NCI-H2227 treated with DMSO at 0.1 percent for 48 hours (cell line): ENCODE measurements around the gene COG4.

ENCODE experiments used
- DNase-seq: peaks from one replicate; lab custom pipeline; 2025; lab: John Stamatoyannopoulos, UW

COG4 gene

GRCh38 chr16:70480127-70481105 lies 42.9 kb downstream of the COG4 start:
- DNase-seq: no peak

DNA sequence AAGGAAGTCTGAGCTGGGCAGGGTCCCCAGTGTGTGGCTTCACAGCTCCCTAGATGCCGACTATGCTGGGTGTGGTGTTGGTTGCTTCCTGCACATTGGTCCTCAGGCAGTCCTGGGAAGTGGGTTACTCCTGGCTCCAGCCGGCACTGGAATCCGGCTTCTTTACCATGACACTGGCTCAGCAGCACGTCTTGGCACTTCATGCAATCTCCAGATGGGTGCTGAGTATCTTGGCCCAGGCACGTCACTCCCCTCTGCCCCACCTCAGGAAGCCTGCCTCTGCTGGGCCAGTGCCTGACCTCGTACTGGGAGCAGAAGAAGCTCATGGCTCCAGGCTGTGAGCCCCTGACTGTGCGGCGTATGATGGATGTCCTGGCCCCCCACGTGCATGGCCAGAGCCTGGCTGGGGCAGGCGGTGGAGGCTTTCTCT lies 44.4 kb downstream of the COG4 start:
- no peak for DNase-seq

- no peak for DNase-seq
Measured at GRCh38 chr16:70478169-70478568, 45.2 kb downstream of the COG4 start.

DNA sequence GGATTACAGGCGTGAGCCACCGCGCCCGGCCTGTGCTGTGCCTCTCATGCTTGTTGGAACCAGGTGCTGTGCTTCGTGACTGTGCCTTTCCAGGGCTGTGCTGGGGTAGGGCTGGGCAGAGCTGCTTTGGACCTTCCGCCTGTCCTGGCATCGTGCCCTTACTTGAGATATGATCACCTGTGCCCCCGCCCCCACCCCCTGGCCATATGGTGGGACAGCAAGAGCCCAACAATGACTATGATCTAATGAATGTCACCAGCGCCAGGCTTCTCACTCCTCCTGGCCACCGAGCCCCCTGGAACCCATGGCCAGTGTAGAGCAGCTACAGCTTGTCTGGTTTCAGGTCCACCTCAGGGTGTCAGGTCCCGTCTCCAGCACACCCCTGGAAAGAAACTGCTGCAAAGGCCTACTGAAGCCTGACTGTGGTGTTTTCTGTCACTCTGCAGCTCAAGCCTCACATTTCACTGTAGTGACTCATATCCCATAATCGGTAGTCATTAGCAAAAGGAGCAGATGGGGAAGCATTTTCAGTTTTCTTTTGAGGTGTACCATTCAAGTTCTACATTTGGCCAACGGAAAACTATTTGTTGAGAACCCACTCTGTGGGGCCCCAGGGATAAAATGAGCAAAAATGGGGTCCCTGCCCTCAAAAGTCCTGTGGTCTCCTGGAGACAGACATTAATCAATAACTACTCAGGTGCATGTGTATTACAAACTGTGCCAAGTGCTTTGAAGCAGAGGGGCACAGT lies 46.9 kb downstream of the COG4 start:
- no peak for DNase-seq

DNA sequence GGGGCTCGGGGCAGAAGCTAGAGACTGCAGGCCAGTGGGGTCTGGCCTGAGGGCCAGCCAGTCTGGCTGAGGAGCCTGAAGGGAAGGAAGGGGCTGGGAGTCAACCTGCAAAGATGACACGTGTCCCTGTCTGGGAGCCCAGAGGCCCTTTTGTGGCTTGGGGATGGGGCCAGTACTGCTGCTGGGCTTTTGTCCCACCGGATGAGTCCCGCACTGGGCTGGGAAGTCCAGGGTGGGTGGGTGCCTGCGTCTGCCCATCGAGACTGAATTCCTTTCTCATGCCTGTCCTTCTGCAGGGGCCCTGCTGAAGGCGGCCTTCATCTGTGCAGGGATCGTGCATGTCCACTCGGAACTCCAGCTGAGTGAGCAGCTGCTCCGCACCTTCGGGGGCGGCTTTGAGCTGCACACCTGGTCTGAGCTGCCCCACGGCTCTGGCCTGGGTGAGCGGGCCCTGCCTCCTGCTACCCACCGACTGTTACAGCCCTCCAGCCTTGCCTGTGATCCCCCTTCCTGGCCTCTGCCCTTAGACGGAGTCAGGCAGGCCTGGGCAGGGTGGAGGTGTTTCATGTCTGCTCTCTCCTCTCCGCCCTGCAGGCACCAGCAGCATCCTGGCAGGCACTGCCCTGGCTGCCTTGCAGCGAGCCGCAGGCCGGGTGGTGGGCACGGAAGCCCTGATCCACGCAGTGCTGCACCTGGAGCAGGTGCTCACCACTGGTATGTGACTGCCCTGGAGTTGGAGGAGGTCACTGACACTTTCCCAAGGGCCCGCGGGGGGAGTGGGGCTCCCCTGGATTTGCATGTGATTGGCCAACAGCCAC lies 48.1 kb downstream of the COG4 start:
- DNase-seq: no peak

GRCh38 chr16:70474320-70475053 lies 48.9 kb downstream of the COG4 start:
- DNase-seq: no peak

DNA sequence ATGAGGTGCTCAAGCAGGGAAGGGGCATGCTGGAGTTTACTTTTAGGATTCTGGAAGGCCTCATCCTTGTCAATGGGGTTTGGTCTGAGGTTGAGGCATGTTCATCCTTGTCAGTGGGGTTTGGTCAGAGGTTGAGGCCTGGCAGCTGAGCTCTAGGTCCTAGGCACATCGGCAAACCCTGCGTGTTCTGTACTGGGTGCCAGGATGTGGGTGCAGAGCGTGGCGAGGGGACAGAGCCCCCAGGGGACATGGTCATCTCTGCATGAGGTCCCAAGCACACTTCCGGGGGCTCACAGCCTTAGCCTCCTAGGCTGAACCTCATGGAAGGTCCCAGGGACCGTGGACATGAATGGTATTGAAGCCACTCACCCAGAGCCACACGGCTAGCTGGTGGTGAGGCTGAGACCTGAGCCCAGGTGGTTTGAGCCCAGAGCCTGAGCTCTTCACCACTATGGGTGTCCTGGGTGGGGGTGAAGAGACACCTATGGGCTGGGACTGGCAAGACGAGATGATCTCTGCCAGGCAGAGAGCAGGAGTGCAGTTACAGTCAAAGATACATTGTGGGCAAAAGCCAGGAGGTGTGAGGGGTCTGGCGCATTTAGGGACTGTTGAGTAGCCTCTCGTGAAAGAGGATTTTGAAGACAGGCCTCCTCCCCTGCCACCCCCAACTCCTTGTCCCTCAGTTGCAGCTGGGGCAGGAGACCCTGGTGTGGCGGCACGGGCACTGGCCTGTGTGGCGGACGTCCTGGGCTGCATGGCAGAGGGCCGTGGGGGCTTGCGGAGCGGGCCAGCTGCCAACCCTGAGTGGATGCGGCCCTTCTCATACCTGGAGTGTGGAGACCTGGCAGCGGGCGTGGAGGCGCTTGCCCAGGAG lies 49.7 kb downstream of the COG4 start:
- no peak for DNase-seq

- no peak for DNase-seq
Measured at GRCh38 chr16:70472786-70473433, 50.4 kb downstream of the COG4 start.

DNA sequence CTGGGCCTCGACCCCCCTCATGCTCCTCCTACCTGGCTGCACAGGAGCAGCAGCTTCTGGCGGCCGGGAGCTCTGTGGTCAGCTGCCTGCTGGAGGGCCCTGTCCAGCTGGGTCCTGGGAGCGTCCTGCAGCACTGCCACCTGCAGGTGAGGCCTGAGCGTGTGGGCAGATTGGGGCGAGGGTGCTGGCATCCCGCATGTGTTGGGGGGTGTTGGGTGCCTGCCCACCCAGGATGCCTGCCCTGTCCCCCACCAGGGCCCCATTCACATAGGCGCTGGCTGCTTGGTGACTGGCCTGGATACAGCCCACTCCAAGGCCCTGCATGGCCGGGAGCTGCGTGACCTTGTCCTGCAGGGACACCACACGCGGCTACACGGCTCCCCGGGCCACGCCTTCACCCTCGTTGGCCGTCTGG lies 52.4 kb downstream of the COG4 start:
- no peak for DNase-seq

DNA sequence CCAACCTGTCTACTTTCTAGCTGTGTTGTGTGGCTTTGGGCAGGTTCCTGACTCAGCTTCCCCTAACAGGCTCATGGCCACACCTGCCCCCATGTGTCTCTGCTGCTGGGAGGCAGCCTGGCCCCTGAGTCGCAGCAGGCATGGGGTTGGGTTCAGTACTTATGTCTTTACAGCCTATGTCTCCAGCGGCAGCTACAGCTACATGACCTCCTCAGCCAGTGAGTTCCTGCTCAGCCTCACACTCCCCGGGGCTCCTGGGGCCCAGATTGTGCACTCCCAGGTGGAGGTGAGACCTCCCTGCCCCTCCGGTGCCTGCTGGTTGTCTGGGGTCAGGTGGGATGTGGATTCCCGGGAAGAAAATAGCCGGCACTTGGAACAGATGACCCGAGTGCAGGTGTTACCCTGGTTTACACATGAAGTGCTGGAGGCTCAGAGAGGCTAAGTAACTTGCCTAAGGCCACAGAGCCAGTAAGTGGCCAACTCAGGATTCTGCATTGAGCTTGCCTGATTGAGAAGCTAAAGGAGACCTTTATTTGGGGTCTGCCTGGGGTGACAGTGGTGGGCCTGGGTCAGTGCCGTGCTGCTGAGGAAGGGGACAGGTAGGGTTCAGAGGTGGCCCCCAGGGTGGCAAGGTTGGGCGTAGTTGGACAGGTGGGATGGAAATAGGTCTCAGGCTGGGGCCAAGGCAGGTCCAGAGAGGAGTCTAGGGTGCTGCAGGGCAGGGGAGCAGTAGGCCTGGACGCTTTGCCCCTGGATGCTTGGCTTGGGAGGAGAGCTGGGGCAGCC lies 53.0 kb downstream of the COG4 start:
- no peak for DNase-seq

DNA sequence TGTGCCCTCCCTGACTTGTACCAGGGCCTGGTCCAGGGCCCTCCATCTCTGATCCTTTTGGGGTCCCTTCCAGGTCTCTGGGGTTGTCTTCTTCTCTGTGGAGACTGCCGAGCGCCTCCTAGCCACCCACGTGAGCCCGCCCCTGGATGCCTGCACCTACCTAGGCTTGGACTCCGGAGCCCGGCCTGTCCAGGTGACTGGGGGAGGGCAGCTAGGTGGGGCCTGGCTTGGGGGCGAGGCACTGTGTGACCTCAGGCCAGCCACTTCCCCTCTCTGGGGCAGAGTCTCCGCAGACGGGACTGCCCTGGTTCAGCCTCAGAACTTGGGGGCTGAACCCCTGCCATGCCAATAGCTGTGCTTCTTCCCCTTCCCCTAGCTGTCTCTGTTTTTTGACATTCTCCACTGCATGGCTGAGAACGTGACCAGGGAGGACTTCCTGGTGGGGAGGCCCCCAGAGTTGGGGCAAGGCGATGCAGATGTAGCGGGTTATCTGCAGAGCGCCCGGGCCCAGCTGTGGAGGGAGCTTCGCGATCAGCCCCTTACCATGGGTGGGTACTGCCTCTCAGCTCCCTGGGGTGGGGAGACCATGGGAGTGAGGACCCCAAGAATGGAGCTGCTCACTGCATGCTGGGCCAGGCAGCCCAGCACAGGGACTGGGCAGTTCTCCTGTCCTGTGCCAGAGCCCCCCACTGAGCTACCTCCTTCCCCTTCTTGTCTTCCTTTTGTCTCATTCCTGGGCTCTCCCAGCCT lies 54.4 kb downstream of the COG4 start:
- DNase-seq: no peak

- DNase-seq: no peak
Measured at GRCh38 chr16:70467608-70468007, 55.7 kb downstream of the COG4 start.

GRCh38 chr16:70467113-70467512 lies 56.2 kb downstream of the COG4 start:
- DNase-seq: no peak

GRCh38 chr16:70466805-70467076 lies 56.6 kb downstream of the COG4 start:
- no peak for DNase-seq

- DNase-seq: no peak
Measured at GRCh38 chr16:70465999-70466804, 57.2 kb downstream of the COG4 start.

DNA sequence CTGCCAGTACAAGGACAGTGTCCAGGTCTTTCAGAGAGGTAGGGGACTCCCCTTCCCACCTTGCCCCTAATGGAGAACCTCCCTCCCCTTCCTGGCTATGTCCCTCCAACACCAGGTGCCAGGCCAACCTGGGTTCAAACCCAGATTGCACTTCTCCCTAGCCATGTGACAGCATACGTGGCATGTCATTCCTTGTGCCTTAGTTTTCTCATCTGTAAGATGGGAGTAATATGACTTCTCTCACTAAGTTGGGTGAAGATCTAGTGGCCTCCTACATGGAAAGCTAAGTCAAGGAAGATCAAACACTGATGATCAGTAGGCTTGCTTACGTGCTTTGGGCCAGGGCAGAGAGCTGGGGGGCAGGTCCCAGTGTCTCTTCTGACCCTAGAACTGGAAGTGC lies 60.1 kb downstream of the COG4 start:
- DNase-seq: no peak

- no peak for DNase-seq
Measured at GRCh38 chr16:70460737-70461261, 62.6 kb downstream of the COG4 start.
